Skin of body (tissue), 2 donors: Measurements from ENCODE around the gene PSORS1C1. TPM values are rescaled to one million over a fixed set of nuclear protein-coding genes. Genes with fewer than 3 reads are reported as not detected.
"Not testable (repeated sequence)": the region's sequence is repeated elsewhere in the genome, so short reads cannot be mapped to it uniquely, and the experiment has no call there.

ENCODE experiments used
- DNase-seq: peaks from one replicate; lab custom pipeline; 2025; lab: John Stamatoyannopoulos, UW
- total RNA-seq: library from RNA; depleted of rRNA; stranded (reverse); fragments of >200 nt; gene quantifications from one replicate; pipeline ENCODE4 v1.2.3, GENCODE V29; 2014

Gene PSORS1C1, protein sequence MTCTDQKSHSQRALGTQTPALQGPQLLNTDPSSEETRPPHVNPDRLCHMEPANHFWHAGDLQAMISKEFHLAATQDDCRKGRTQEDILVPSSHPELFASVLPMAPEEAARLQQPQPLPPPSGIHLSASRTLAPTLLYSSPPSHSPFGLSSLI
- total RNA-seq = 5.9 TPM

DNA sequence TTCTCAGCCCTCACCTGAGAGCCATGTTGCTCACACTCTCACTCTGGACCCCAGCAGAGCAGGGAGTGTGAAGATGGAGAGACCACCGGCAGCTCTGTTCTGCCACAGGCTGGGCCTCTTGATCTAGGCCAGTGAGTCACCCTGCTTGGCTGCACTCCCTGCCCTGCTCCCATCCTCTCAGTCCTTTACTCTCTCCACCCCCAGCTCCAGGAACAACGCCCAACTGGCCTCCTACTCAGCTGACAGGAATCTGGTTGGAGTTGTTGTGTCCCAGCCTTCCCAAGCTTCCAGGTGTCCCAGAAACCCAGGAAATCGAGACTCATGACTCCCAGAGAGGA, at the start of gene PSORS1C1:
PSORS1C1 (plus strand) TSS at position 260 of the 338 bp plus-strand sequence. CDS start 14,833 bp downstream, outside the sequence.
- peak; percentile 39 for DNase-seq

DNA sequence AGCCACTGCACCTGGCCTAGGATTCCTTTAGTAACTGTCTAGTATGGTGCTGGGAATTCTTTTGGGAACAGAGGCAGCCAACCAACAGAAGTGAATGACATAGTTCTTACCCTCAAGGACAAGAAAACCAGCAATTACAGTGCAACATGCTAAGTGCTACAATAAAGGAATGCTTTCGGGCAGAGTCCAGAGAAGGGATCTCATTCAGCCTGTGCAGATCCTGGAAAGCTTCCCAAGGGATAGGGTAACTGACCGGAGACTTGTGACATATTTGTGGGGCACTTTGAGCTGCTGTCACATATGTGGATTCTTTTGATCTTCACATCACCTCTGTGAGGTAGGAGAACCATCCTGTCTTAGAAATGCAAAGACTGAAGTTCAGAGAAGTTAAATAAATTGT, 49.0 kb upstream of the PSORS1C1 start:
- DNase-seq = no peak

DNA sequence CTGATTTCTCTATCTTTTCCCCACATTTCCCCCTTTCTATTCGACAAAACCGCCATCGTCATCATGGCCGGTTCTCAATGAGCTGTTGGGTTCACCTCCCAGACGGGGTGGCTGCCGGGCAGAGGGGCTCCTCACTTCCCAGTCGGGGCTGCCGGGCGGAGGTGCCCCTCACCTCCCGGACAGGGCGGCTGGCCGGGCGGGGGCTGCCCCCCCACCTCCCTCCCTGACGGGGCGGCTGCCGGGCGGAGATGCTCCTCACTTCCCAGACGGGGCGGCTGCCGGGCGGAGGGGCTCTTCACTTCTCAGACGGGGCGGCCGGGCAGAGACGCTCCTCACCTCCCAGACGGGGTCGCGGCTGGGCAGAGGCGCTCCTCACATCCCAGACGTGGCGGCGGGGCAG, 47.6 kb upstream of the PSORS1C1 start:
- not testable (repeated sequence) for DNase-seq

DNA sequence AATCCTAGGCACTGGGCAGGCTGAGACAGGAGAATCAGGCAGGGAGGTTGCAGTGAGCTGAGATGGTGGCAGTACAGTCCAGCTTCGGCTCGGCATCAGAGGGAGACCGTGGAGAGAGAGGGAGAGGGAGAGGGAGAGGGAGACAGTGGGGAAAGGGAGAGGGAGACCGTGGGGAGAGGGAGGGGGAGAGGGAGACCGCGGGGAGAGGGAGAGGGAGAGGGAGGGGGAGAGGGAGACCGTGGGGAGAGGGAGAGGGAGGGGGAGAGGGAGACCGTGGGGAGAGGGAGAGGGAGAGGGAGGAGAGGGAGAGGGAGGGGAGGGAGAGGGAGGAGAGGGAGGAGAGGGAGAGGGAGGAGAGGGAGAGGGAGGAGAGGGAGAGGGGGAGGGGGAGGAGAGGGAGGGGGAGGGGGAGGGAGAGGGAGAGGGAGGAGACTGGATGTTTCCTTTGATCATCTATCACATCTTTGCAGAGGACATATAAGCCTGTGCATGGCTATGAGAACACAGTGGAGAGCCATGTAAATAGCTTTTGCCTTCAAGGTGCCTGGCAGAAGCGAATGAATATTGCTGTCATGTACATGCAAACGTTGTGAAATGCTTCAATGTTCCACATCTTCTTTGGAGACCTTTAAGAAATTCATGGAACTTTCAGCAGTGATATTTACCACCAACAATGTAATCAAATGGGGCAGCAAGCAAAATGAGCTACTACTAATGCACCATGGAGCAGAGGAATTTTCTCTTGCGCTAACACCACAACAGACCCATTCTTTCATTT, 46.5 kb upstream of the PSORS1C1 start:
- DNase-seq = not testable (repeated sequence)

DNA sequence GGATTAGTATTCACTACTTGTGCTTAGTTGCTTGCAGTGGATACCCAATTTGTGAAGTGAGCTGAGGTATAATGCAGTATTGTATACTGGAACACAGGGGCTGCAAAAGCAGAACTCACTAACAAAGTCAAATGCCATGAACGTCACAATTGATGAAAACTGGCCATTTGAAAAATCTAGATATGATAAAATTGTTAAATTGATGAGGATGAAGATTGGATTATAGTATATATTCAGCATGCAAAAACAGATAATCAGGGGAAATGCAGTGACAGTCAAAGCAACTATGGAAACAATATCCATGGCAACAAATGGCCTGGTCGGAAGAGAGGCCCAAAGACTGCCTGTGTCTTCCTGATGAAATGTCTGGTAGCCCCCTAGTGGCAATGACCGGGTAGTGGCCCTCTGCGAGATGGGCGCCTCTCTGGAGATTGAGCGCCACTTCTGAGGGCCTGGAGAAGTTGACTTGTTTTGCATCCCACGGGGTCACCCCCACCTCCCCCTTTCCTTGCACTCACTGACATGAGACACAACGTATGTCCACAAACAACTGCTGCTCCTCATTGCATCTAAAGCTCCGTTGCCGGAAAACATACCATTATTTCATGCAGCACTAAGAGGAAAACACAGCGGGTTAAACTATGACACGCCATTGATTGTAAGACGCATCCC, 45.8 kb upstream of the PSORS1C1 start:
- peak; percentile 45 for DNase-seq

DNA sequence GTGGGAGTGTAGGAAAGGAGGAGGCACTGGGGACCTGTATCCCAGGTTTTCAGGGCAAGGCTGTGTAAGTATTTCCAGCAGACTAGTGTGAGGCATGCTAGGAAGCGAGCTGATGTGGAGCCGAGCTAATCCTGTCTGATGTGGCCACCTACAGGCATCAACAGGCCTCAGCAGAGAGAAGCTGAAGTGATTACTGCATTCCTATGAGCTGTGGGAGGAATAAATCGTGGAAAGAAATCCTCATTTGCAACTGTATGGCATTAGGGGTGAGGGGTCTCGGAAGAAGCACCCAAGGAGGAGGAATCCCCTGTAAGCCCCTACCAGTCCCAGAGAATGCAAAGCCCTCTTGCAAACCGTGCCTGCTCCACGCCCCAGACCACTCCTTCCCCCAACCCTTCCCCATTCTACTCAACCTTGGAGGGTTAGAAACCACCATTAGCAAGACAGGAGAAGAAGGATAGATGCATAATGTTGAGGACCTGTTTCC, 43.8 kb upstream of the PSORS1C1 start:
- DNase-seq = peak; percentile 35

DNA sequence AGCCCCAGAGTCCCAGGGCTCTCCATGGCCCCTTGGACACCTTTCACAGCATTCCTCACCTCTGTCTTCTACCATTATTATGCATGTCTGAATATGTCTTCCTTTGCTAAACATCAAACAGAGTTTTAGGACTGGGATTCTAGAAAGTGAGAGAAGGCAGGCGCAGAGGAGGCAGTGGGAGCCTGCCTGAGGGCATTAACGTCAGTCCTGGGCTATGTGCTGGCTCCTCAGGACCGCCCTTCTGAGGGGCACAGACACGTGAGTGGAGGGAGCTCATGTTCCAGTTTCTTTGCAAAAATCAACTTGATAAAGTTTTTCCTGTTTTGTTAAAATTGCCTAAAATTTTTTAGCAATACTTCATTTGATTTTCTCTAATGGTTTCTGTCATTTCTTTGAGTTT, 40.2 kb upstream of the PSORS1C1 start:
- DNase-seq = no peak

DNA sequence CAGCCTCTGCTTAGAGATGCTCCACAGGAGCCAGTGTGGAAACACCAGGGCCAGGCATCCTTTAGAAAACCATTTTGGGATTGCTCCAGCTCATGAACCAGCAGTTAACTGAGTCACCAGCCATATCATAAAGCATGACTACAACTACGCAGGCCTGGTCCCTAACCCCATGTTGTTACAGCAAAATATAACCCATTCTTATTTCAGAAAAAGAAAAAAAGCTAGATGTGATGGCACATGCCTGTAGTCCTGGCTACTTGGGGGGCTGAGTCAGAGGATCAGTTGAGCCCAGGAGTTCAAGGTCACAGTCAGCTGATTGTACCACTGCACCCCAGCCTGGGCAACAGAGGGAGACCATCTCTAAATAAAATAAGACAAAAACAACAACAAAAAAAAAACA, 39.1 kb upstream of the PSORS1C1 start:
- DNase-seq = no peak

DNA sequence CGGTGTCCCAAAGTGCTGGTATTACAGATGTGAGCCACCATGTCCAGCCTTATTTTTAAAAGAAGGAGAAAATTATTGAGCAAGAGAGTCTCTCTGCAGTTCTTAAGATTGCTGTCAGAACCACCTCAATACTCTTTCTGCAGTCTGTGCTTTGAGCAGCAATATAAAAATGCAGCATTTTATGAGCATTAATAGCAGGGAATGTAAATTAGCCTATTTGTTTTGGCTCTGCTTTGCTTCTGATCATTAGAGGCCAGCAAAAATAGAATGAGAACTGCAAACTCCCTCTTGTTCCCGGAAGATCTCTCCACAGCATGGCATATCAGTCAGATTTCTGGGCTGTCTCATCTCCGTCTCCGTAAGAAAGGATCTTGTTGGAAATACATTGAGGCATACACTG, 38.0 kb upstream of the PSORS1C1 start:
- no peak for DNase-seq

DNA sequence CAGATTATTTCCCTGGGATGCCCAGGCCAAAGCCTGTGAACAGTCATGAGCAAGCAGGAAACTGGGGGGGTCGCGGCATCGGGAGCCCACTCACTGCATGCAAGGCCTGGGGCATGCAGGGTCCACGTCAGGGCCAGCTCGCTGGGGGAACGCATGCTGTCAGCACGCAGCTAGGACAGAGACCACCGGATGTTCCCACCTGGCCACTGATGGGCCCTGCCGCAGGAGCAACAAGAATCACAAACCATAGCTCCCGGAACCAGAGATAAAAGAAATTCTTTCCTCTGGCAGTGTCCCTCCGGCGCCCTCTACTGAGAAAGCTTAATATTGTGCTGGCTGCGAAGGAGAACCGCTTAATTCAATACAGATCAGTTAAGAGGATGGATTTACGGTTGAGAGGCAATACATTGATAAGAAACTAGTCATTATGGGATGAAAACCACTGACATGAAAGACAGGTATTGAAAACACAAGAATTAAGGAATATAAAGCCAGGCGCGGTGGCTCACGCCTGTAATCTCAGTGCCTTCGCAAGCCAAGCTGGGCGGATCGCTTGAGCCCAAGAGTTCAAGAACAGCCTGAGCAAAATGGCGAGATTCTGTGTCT, 34.8 kb upstream of the PSORS1C1 start:
- peak; percentile 56 for DNase-seq

DNA sequence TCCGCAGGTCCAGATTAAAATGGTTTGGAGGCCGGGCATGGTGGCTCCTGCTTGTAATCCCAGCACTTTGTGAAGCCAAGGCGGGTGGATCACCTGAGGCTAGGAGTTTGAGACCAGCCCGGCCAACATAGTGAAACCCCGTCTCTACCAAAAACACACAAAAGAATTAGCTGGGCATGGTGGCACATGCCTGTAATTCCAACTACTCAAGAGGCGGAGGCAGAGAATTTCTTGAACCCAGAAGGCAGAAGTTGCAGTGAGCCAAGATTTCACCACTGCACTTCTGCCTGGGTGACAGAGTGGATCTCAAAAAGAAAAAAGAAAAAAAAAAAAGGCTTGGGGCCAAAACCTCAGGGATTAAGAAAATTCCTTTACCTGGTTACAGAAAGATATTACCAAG, 32.7 kb upstream of the PSORS1C1 start:
- DNase-seq = no peak

DNA sequence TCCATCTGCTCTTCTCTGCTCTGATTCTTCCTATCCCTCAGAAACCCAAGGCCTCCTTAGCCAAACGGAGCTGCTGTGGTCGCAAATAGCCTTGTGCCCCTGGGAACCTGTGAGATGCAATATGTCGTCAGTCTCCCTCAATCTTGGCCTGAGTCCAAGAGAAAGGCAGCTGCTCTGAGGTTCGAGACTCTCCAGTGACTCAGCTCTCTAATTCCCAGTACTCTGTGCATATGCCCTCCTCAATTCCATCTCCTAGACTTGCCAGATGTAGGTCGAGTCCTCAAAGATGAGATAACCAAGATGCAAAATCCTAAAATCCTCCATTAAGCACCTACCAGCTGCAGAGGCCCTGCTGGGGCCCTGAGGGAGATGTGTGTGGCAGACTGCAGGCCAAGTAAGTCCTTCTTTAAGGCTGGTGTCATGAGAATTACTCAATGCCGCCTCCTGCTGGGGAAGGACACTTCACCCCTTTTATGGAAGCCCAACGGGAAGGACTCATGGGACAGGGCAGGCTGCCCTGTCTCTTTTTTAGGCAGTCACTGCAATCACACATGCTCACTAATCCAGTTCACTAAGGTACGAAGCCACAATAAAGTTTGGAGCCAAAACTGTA, 30.8 kb upstream of the PSORS1C1 start:
- DNase-seq = no peak

DNA sequence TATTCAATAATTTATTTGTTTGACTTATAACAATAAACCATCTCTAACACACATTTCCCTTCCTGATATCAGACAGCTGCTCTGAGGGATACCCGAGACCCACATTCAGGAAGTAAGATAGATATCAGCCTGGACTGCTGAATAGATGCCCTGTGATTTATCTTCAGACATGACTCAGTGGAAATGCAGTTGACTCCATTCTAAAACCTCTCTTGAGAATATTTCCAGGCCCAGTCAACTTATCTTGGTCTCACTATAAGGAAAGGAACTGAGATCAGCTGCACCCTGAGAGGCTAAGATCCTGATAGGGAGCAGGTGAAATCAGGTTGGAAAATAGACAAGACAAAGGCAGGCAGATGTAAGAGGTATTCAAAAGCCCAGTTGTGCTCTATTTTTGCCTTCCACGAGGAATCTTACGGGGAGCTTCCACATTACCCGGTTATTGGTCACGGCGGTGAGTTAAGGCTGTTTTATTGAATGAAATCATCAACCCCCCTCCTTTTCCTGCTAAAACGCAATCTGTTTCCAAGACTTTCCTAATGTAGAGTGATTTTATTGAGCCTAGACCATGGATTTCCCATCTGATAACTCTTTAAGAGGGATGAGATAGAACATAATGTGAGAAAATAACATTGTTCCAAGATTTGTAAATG, 27.7 kb upstream of the PSORS1C1 start:
- no peak for DNase-seq

DNA sequence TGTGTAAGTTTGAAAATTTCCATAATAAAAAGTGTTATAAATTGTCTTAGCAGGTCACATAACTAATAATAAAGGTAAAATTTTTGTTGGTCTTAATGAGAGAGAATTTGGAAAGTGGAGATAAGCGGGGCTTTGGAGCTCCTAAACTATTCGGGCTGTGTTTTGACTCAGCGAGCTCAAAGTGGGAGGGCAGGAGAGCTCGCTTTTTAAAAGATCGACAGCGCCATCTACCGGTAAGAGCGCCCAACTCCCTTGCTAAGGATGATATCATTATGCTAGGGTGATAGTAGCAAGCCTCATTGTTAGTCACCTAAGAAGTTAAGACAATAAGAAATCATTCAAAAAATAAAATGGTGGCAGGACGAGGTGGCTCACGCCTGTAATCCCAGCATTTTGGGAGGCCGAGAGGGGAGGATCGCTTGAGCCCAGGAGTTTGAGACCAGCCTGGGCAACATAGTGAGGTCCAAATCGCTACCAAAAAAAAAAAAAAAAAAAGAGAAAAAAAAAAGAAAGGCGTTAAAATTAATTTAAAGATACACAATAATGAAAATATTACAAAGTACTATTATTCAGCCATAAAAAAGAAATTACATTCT, 27.0 kb upstream of the PSORS1C1 start:
- DNase-seq = peak; percentile 69

DNA sequence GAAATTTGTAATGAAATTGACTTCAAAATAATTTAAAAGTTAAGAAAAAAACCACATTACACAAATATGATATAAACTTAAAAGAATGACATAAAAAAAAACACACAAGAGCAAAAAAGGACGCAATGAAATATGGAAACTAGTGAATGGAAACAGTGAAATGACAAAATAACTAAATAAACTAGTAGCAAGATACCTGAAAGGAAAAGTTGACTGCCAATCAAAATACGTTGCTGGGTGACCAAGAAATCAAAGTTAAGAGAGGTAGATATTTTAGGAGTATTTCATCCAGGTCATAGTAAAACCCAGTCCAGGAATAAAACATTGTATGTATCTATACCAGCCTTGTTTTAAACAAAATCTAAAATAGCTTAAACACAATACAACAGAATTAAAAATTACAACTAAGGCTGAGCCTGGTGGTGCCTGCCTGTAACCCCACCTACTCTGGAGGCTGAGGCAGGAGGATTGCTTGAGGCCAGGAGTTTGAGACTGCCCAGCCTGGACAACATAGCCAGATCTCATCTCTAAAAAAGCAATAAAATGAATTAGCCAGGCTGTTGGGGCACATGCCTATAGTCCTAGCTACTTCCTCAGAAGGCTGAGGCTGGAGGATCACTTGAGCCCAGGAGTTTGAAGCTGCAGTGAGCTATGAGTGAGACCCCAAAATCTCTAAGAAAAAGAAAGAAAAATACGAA, 24.2 kb upstream of the PSORS1C1 start:
- DNase-seq = no peak

DNA sequence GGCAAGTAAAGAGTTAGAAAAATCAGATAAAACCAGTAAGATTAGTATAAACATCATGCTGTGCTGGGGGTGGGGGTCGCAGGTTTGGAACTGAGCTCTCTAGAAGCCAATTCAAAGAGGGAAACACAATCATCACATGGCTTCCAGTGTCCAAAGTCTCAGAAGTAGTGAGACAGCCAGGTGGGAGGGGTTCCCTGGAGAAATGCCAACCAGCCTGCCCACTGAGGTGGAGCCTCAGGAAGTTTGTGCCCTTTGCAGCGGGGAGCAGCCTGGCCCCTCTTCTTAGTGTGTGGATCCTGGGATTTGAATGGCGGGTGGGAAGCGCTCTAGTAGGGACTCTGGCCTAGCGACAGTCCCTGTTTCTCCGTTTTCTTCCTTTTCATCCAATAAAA, 23.6 kb upstream of the PSORS1C1 start:
- DNase-seq = no peak

DNA sequence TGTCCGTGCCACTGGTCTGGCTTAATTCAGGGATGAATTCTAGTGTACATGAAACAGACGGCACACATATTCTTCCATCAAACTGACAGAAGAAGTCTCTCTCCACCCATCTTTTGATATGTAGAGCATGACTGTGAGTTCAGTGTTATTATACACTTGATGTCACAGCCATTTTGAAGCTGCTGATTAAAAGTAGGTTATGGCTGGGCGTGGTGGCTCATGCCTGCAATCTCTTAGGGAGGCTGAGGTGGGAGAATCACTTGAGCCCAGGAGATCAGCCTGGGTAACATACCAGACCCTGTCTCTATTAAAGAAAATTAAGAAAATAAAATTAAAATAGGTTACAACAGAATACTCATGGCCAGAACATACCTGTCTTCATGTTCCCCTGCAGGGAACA, 22.9 kb upstream of the PSORS1C1 start:
- no peak for DNase-seq

DNA sequence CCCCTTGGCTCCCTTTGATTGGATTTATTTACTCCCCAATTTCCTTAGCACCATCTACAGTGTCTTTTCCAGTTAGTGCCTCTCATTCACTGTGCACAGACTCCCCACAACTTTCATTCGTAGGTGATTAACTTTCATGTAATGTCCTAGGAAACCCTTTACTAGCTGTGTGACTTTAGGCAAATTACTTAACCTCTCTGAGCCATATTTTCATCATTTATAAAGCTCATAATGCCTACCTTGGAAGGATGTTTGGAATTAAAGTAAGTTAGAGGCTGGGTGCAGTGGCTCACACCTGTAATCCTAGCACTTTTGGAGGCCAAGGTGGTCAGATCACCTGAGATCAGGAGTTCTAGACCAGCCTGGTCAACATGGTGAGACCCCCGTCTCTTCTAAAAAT, 22.4 kb upstream of the PSORS1C1 start:
- DNase-seq = no peak

DNA sequence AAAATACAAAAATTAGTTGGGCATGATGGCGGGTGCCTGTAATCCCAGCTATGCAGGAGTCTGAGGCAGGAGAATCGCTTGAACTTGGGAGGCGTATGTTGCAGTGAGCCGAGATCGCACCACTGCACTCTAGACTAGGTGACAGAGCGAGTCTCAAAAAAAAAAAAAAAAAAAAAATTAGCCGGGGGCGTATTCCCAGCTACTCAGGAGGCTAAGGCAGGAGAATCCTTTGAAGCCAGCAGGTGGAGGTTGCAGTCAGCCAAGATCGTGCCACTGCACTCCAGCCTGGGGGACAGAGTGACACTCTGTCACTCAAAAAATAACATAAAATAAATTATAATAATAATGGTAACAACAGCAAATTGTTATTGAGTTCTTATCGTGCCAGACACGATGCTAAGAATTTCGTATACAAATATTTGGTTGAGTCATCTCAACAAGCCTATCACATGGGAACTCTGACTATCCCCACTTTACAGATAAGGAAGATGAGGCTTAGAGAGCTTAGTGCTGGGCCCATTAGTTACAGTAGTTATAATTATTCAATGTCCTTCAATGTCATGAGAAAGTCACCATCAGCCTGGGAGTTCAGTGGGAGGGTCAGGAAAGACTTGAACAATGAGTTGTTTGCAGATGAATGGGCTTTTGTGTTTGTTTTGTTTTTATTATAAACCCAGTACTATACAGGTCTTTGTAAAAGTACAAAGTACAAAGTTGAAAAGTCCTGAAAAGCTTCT, 21.7 kb upstream of the PSORS1C1 start:
- DNase-seq = no peak
